ENCODE measurements around the gene DSE. TPM values are rescaled to one million over a fixed set of nuclear protein-coding genes. Genes with fewer than 3 reads are reported as not detected.

The DSE gene
- total RNA-seq, 2 donors from 2014 or later = 5.0 to 9.3 TPM

DNA sequence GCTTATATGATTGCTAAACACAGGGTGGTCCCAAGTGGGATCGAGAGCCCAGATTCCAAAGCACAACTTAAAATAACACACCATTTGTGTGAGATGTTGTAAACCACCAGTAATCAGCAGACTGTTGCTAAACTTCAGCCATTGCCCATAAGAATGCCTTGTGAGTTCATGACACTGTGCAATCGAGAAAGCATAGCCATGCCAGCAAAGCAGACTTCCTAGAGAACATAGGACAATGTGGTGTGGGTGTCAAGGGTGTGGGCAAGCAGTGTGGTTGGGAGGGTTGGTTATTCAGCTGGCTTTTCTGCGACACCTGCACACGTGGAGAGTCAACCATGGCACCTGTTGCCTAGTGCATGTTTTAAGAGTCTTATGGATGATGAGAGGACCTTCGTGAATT is 74.4 kb downstream of the DSE start:
- Histone ChIP-seq H3K4me3 (no peak overlapping the region), H3K27ac (no peak overlapping the region), H3K36me3 (no peaks in the 10 kb centered on the region), H3K9me3 (no peaks in the 10 kb centered on the region), H3K4me1 (no peaks in the 10 kb centered on the region), H3K9ac (ENCODE audit: low read depth in 2 of 2, low read length in 2 of 2) (no peak overlapping the region), H3K27me3 (no peaks in the 10 kb centered on the region)
- DNase-seq = no peak
- TF ChIP-seq, protein P1, sequence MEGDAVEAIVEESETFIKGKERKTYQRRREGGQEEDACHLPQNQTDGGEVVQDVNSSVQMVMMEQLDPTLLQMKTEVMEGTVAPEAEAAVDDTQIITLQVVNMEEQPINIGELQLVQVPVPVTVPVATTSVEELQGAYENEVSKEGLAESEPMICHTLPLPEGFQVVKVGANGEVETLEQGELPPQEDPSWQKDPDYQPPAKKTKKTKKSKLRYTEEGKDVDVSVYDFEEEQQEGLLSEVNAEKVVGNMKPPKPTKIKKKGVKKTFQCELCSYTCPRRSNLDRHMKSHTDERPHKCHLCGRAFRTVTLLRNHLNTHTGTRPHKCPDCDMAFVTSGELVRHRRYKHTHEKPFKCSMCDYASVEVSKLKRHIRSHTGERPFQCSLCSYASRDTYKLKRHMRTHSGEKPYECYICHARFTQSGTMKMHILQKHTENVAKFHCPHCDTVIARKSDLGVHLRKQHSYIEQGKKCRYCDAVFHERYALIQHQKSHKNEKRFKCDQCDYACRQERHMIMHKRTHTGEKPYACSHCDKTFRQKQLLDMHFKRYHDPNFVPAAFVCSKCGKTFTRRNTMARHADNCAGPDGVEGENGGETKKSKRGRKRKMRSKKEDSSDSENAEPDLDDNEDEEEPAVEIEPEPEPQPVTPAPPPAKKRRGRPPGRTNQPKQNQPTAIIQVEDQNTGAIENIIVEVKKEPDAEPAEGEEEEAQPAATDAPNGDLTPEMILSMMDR (IDR thresholded peaks at IDR 0.05) = no peak
- intact Hi-C loops (cut with DNase I) = no loop called here

DNA sequence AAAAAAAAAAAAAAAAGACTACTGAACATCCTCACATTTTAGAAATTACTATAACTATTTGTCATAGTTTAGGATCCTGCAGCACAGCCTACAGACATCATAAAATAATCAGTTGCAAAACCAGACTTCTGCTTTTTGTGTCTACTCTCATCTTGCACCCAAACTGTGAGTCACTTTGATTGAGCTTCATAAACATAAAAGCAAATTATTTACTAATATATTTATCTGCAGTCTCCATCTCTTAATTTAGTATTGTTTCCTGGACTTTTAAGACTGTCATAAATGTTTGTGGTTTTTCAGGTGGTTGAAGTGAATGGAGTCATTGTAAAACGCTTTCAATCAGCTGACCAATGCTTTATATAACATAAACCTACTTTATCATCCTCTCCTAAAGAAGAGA is 75.7 kb downstream of the DSE start:
- Histone ChIP-seq H3K4me1 (no peaks in the 10 kb centered on the region), H3K27me3 (no peaks in the 10 kb centered on the region), H3K36me3 (no peaks in the 10 kb centered on the region), H3K4me3 (no peak overlapping the region), H3K27ac (no peak overlapping the region), H3K9me3 (no peaks in the 10 kb centered on the region), H3K9ac (ENCODE audit: low read depth in 2 of 2, low read length in 2 of 2) (no peak overlapping the region)
- no peak for DNase-seq
- intact Hi-C loops (cut with DNase I) = no loop called here
- TF ChIP-seq, protein P1 (IDR thresholded peaks at IDR 0.05) = no peak

GRCh38 chr6:116447052-116447451 is 76.3 kb downstream of the DSE start:
- no peak overlapping the region for H3K27ac ChIP-seq
- no peak for DNase-seq
- H3K9me3 ChIP-seq = no peaks in the 10 kb centered on the region
- no peaks in the 10 kb centered on the region for H3K36me3 ChIP-seq
- H3K4me3 ChIP-seq = no peak overlapping the region
- H3K9ac ChIP-seq (ENCODE audit: low read depth in 2 of 2, low read length in 2 of 2) = no peak overlapping the region
- TF ChIP-seq, protein P1 (IDR thresholded peaks at IDR 0.05) = no peak
- intact Hi-C loops (cut with DNase I) = no loop called here
- no peaks in the 10 kb centered on the region for H3K27me3 ChIP-seq
- no peaks in the 10 kb centered on the region for H3K4me1 ChIP-seq

DNA sequence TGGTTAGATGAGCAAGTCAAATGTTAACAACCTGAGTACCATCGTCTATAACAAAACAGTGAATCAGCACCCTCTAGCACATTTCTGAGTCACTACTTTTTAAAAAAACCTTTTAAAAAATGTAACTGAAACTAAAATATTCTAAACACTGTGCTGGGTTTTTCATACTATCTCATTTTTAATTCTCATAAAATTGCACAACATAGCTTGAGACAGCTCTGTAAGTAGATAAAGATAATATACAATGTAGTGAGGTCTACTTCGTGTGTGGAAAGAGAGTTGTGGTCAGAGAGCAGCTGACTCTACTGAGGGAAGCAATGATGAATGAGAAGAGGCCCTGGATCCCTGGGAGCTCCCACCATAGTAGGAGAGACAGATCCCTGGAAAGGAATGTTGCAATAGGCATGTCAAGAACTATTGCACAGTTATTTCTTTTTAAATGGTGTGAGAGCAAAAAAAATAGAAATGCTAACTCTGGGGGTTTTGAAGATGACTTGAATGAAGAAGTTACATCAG is 76.8 kb downstream of the DSE start:
- Histone ChIP-seq H3K4me1 (no peaks in the 10 kb centered on the region), H3K9ac (ENCODE audit: low read depth in 2 of 2, low read length in 2 of 2) (no peak overlapping the region), H3K9me3 (no peaks in the 10 kb centered on the region), H3K27me3 (no peaks in the 10 kb centered on the region), H3K27ac (no peak overlapping the region), H3K4me3 (no peak overlapping the region), H3K36me3 (no peaks in the 10 kb centered on the region)
- intact Hi-C loops (cut with DNase I) = no loop called here
- DNase-seq = no peak
- TF ChIP-seq, protein P1 (IDR thresholded peaks at IDR 0.05) = no peak

DNA sequence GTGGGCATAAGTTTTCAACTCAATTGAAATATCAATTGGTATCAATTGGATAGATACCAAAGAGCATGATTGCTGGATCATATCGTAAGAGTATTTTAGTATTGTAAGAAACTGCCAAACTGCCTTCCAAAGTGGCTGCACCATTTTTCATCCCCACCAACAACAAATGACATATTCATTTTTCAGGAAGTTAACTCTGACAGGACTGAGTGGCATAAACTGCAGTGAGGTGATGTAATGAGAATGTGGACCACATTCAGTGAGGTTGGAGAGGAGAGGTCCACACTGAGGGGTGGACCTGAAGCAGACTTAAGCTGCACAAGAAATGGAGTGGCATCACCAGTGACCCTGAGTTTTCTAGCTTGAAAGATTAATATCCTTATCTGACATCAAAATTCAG is 78.8 kb downstream of the DSE start:
- H3K4me3 ChIP-seq = no peak overlapping the region
- H3K9me3 ChIP-seq = no peaks in the 10 kb centered on the region
- H3K9ac ChIP-seq (ENCODE audit: low read depth in 2 of 2, low read length in 2 of 2) = no peak overlapping the region
- intact Hi-C loops (cut with DNase I) = no loop called here
- no peaks in the 10 kb centered on the region for H3K4me1 ChIP-seq
- no peak overlapping the region for H3K27ac ChIP-seq
- TF ChIP-seq, protein P1 (IDR thresholded peaks at IDR 0.05) = no peak
- H3K27me3 ChIP-seq = no peaks in the 10 kb centered on the region
- no peaks in the 10 kb centered on the region for H3K36me3 ChIP-seq
- DNase-seq = no peak
